D721Med (cell line): Measurements from ENCODE around the gene CEBPB.

Source experiments
- DNase-seq: peaks from one replicate; pipeline ENCODE4 v3.0.0; 2011; ENCODE audit warnings: low spot score; ENCODE audit not compliant: insufficient read length
- FAIRE-seq: peaks from 2 replicates; lab custom pipeline; 2011; peaks lifted over from hg19 to GRCh38; lab: Jason Lieb, UNC
- TF ChIP-seq, protein P1 (sequence below): IDR thresholded peaks from 2 replicates; pipeline ENCODE4 v1.5.1; 2012; ENCODE audit warnings: mild to moderate bottlenecking, control low read depth; ENCODE audit not compliant: insufficient read depth; ENCODE audit errors: missing control alignments

The CEBPB gene

DNA sequence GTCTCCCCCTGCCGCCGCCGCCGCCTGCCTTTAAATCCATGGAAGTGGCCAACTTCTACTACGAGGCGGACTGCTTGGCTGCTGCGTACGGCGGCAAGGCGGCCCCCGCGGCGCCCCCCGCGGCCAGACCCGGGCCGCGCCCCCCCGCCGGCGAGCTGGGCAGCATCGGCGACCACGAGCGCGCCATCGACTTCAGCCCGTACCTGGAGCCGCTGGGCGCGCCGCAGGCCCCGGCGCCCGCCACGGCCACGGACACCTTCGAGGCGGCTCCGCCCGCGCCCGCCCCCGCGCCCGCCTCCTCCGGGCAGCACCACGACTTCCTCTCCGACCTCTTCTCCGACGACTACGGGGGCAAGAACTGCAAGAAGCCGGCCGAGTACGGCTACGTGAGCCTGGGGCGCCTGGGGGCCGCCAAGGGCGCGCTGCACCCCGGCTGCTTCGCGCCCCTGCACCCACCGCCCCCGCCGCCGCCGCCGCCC lies 474 bp downstream of the CEBPB start:
- DNase-seq, result no peak
- TF ChIP-seq, protein P1, sequence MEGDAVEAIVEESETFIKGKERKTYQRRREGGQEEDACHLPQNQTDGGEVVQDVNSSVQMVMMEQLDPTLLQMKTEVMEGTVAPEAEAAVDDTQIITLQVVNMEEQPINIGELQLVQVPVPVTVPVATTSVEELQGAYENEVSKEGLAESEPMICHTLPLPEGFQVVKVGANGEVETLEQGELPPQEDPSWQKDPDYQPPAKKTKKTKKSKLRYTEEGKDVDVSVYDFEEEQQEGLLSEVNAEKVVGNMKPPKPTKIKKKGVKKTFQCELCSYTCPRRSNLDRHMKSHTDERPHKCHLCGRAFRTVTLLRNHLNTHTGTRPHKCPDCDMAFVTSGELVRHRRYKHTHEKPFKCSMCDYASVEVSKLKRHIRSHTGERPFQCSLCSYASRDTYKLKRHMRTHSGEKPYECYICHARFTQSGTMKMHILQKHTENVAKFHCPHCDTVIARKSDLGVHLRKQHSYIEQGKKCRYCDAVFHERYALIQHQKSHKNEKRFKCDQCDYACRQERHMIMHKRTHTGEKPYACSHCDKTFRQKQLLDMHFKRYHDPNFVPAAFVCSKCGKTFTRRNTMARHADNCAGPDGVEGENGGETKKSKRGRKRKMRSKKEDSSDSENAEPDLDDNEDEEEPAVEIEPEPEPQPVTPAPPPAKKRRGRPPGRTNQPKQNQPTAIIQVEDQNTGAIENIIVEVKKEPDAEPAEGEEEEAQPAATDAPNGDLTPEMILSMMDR, result no peak
- no peak for FAIRE-seq

DNA sequence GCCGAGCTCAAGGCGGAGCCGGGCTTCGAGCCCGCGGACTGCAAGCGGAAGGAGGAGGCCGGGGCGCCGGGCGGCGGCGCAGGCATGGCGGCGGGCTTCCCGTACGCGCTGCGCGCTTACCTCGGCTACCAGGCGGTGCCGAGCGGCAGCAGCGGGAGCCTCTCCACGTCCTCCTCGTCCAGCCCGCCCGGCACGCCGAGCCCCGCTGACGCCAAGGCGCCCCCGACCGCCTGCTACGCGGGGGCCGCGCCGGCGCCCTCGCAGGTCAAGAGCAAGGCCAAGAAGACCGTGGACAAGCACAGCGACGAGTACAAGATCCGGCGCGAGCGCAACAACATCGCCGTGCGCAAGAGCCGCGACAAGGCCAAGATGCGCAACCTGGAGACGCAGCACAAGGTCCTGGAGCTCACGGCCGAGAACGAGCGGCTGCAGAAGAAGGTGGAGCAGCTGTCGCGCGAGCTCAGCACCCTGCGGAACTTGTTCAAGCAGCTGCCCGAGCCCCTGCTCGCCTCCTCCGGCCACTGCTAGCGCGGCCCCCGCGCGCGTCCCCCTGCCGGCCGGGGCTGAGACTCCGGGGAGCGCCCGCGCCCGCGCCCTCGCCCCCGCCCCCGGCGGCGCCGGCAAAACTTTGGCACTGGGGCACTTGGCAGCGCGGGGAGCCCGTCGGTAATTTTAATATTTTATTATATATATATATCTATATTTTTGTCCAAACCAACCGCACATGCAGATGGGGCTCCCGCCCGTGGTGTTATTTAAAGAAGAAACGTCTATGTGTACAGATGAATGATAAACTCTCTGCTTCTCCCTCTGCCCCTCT lies 1.1 kb downstream of the CEBPB start:
- no peak for FAIRE-seq
- TF ChIP-seq, protein P1, result no peak
- DNase-seq, result no peak

DNA sequence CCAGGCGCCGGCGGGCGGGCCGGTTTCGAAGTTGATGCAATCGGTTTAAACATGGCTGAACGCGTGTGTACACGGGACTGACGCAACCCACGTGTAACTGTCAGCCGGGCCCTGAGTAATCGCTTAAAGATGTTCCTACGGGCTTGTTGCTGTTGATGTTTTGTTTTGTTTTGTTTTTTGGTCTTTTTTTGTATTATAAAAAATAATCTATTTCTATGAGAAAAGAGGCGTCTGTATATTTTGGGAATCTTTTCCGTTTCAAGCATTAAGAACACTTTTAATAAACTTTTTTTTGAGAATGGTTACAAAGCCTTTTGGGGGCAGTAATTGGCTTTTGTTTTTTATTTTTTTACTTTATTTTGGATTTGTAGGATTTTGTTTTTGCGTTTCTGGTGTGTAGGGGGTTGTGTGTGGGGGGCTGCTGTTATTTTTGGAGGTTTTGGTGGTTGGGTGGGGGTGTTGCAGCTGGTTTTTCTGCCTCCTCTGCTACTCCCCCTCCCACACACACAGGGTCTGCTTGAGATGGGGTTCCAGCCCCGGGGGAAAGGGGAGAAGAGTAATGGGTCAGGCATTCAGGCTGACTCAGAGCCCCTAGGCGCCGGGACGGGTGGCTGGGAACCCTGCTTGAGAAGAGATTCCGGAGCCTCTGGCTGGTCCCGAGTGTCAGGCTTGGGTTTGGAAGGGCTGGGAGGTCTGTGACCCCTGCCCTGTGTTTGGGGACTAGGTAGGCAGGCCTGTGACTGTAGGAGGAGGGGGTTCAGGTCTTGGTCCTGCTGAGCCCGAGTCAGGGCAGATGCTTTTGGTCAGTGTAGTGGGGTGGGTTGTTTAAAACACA lies 2.0 kb downstream of the CEBPB start:
- TF ChIP-seq, protein P1, result no peak
- DNase-seq (no peak), FAIRE-seq (no peak)

DNA sequence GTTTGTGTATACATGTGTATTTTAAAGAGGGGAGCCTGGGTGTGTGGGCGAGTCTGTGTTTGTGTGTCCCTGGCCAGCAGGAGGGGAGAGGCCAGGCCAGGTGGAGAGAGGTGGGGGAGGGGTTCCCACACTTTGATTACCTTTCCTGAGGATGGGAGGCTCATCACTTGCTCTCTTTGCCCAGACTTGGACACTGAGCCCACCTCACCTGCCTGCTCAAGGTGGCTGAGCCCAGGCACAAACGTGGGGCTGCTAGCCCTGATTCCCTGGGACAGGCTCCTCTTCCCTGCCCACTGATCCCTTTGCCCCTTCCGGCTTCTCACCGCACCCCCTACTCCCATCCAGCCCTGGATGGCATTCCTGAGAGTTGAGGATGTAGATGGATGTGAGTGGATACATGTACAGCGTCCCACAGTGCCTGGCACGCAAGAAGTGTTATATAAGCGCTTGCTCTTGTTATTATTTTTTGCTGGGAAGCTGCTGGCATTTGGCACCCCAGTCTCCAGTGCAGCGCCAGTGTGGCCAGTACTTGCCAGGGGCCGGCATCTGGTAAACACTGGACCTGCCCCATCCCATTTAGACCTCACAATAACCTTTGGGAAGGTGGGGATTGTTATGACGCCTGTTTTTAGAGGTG lies 2.7 kb downstream of the CEBPB start:
- DNase-seq, result no peak
- FAIRE-seq, result no peak
- TF ChIP-seq, protein P1, result no peak

DNA sequence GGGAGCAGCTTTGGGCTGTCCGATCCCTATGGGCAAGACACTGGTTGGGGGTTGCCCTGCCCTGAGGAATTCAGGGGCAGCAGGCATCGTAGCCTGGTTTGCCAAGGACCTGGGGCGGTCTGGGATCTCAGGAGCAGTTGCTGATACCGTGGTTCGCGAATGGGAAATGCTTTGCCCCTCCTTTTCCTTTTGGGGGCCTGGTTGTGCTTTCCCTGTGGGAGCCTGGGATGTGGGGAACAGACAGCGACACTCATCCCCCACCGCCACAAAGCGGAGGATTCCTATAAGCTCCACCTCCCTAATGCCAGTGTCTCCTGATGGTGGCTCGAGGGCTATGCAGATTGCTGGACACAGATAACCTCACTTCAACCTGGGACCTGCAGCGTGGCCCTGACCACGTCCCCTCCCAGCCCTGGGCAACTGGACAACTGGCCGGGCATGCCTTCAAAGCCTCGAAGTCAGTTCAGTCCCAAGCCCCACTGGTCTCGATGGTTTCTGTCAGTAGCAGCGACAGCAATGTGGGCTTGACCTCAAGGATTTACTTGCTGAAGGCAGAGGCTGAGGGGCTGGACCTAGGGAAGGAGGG lies 3.3 kb downstream of the CEBPB start:
- TF ChIP-seq, protein P1, result no peak
- no peak for FAIRE-seq

DNA sequence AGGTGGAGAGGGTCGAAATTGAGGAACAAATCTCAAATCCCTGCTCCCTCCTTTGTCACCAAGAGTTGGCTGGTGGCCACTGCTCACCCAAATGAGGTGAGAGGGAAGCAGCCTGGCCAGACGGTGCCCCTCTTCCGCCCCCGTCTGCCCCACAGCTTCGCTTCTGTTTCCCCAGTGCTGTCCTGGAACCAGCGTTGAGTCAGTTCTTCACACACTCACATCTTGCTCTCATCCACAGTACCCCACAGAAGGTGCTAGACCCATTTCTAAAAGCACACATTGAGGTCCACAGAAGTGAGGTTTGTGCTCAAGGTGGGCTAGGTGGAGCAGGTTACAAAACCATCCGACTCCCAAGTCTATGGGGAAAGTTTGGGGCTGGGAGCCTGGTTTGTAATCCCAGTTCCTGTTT lies 3.8 kb downstream of the CEBPB start:
- TF ChIP-seq, protein P1, result no peak
- FAIRE-seq (no peak), DNase-seq (no peak)

More for the DNA sequence above, 3.3 kb downstream of the CEBPB start:
- no peak for DNase-seq
